Liver (tissue), 3 donors: Measurements from ENCODE around the gene LRRC40.

ENCODE experiments used
- EGR1 ChIP-seq, 2 donors: IDR thresholded peaks; 2 replicates each; pipeline ENCODE4 v1.6.1; 2016 to 2018; ENCODE audit warnings: antibody characterized with exemption in 2 of 2, low read depth in 2 of 2
- FOXA1 ChIP-seq: IDR thresholded peaks from 2 replicates; pipeline ENCODE4 v1.6.1; 2016; ENCODE audit warnings: antibody characterized with exemption
- SP1 ChIP-seq: IDR thresholded peaks from 2 replicates; pipeline ENCODE4 v1.6.1; 2018; ENCODE audit warnings: antibody characterized with exemption, mild to moderate bottlenecking
- YY1 ChIP-seq: IDR thresholded peaks from 2 replicates; pipeline ENCODE4 v1.6.1; 2016; ENCODE audit warnings: antibody characterized with exemption, mild to moderate bottlenecking
- TF ChIP-seq, protein P1 (sequence below): IDR thresholded peaks from 2 replicates; pipeline ENCODE4 v1.6.1; 2016; ENCODE audit warnings: antibody characterized with exemption
- TF ChIP-seq, protein P2 (sequence below): fragments of 150-350 bp; IDR thresholded peaks from 2 replicates; pipeline ENCODE4 v1.5.1; 2017; ENCODE audit warnings: improper control_type of control experiment, low read depth, low read length; ENCODE audit not compliant: missing input control
- TF ChIP-seq, protein P3 (sequence below): IDR thresholded peaks from 2 replicates; pipeline ENCODE4 v1.6.1; 2016; ENCODE audit warnings: antibody characterized with exemption
- TF ChIP-seq, protein P4 (sequence below): IDR thresholded peaks from 2 replicates; pipeline ENCODE4 v1.6.1; 2016; ENCODE audit warnings: antibody characterized with exemption
- TF ChIP-seq, protein P5 (sequence below): IDR thresholded peaks from 2 replicates; pipeline ENCODE4 v1.6.1; 2016; ENCODE audit warnings: antibody characterized with exemption, mild to moderate bottlenecking
- donor health status: healthy.
- donor health status: healthy.

DNA sequence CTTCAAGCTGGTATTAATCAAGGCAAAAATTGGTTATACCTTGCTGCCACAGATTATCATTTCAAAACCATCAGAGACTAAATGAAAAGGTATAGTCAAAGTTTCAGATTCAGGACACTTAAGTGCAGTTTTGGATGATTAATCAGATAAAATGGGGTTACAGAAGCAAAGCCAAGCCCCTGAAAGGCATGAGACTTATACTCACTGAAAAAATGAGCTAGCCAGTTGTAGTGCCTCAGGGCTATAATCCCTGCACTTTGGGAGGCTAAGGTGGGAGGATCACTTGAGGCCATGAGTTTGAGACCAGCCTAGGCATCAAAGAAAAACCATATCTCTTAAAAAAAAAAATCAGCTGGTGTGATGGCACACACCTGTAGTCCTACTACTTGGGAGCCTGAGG lies 15.2 kb downstream of the LRRC40 start:
- TF ChIP-seq YY1 (no peak), SP1 (no peak), EGR1 (IDR thresholded peaks at IDR 0.05; ENCODE audit: low read depth in 2 of 2) (no peak), FOXA1 (no peak)
- TF ChIP-seq, protein P1, sequence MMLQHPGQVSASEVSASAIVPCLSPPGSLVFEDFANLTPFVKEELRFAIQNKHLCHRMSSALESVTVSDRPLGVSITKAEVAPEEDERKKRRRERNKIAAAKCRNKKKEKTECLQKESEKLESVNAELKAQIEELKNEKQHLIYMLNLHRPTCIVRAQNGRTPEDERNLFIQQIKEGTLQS = no peak
- TF ChIP-seq, protein P2, sequence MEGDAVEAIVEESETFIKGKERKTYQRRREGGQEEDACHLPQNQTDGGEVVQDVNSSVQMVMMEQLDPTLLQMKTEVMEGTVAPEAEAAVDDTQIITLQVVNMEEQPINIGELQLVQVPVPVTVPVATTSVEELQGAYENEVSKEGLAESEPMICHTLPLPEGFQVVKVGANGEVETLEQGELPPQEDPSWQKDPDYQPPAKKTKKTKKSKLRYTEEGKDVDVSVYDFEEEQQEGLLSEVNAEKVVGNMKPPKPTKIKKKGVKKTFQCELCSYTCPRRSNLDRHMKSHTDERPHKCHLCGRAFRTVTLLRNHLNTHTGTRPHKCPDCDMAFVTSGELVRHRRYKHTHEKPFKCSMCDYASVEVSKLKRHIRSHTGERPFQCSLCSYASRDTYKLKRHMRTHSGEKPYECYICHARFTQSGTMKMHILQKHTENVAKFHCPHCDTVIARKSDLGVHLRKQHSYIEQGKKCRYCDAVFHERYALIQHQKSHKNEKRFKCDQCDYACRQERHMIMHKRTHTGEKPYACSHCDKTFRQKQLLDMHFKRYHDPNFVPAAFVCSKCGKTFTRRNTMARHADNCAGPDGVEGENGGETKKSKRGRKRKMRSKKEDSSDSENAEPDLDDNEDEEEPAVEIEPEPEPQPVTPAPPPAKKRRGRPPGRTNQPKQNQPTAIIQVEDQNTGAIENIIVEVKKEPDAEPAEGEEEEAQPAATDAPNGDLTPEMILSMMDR = no peak
- TF ChIP-seq, protein P3, sequence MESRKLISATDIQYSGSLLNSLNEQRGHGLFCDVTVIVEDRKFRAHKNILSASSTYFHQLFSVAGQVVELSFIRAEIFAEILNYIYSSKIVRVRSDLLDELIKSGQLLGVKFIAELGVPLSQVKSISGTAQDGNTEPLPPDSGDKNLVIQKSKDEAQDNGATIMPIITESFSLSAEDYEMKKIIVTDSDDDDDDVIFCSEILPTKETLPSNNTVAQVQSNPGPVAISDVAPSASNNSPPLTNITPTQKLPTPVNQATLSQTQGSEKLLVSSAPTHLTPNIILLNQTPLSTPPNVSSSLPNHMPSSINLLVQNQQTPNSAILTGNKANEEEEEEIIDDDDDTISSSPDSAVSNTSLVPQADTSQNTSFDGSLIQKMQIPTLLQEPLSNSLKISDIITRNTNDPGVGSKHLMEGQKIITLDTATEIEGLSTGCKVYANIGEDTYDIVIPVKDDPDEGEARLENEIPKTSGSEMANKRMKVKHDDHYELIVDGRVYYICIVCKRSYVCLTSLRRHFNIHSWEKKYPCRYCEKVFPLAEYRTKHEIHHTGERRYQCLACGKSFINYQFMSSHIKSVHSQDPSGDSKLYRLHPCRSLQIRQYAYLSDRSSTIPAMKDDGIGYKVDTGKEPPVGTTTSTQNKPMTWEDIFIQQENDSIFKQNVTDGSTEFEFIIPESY = no peak
- TF ChIP-seq, protein P4, sequence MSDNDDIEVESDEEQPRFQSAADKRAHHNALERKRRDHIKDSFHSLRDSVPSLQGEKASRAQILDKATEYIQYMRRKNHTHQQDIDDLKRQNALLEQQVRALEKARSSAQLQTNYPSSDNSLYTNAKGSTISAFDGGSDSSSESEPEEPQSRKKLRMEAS = no peak
- TF ChIP-seq, protein P5, sequence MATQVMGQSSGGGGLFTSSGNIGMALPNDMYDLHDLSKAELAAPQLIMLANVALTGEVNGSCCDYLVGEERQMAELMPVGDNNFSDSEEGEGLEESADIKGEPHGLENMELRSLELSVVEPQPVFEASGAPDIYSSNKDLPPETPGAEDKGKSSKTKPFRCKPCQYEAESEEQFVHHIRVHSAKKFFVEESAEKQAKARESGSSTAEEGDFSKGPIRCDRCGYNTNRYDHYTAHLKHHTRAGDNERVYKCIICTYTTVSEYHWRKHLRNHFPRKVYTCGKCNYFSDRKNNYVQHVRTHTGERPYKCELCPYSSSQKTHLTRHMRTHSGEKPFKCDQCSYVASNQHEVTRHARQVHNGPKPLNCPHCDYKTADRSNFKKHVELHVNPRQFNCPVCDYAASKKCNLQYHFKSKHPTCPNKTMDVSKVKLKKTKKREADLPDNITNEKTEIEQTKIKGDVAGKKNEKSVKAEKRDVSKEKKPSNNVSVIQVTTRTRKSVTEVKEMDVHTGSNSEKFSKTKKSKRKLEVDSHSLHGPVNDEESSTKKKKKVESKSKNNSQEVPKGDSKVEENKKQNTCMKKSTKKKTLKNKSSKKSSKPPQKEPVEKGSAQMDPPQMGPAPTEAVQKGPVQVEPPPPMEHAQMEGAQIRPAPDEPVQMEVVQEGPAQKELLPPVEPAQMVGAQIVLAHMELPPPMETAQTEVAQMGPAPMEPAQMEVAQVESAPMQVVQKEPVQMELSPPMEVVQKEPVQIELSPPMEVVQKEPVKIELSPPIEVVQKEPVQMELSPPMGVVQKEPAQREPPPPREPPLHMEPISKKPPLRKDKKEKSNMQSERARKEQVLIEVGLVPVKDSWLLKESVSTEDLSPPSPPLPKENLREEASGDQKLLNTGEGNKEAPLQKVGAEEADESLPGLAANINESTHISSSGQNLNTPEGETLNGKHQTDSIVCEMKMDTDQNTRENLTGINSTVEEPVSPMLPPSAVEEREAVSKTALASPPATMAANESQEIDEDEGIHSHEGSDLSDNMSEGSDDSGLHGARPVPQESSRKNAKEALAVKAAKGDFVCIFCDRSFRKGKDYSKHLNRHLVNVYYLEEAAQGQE = no peak
